Measurements from ENCODE around the gene MYO1E. TPM values are rescaled to one million over a fixed set of nuclear protein-coding genes. Genes with fewer than 3 reads are reported as not detected.
A peak's percentile ranks its signal among the peaks of the same experiment; 100 is the strongest.

Gene MYO1E
- total RNA-seq, result 10 to 100 TPM; 20.3 to 22.7 TPM

DNA sequence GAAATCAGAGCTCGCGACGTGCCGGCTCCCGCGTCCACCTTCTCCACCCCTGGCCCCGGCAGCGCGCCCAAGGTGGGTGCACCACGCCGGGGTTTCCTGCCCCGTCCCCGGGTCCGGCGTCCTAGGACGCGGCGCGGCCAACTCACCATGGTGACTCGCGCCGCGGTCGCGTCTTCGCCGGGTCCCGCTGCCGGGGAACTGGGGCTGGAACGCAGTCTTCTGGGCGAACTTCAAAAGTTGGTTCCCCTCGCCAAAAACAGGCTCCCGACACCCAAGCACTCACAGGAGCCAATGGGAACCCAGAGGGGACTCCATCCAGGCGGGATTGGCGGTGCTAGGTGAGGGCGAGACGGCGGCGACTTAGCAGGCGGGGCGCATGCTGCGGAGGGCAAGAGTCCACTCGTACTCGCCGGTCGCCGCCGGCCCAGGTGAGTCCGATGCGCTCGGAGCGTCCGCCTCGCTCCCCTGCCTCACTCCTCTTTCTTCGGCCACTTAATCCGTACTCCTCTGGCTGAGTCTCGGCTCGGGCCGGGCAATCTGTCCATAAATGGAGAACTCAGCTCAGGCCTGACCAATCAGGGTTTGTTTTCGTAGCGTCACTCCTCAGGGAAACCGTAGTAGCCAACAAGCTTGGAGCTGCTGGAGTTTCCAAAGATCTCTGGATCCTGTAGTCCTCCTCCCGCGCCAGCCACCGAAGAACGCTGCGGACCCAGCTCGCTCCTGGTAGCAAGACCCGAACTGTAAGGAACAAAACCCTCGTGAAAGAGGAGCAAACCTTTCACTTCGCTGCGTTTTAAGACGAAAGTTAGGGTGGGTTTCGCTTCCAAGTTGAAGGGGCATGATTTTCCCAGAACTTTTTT lies at the start of gene MYO1E:
Gene MYO1E (minus strand): TSS at position 520 of the 860 bp plus-strand sequence. CDS start 371 bp downstream, at position 149.
- Mint-ChIP-seq H3K4me3 (peak within 1 kb of the TSS; percentile 82), H3K36me3 (ENCODE audit: low read depth) (peaks cover 1% of the 10 kb centered on the region), H3K27ac (peak within 1 kb of the TSS; percentile 60), H3K27me3 (peaks cover 48% of the 10 kb centered on the region), H3K4me1 (ENCODE audit: low read depth) (peaks cover 12% of the 10 kb centered on the region), H3K9me3 (no peaks in the 10 kb centered on the region)
- intact Hi-C loops (cut with micrococcal nuclease), result no loop called here
- ATAC-seq, result peak; percentile 70
- TF ChIP-seq, protein P1, sequence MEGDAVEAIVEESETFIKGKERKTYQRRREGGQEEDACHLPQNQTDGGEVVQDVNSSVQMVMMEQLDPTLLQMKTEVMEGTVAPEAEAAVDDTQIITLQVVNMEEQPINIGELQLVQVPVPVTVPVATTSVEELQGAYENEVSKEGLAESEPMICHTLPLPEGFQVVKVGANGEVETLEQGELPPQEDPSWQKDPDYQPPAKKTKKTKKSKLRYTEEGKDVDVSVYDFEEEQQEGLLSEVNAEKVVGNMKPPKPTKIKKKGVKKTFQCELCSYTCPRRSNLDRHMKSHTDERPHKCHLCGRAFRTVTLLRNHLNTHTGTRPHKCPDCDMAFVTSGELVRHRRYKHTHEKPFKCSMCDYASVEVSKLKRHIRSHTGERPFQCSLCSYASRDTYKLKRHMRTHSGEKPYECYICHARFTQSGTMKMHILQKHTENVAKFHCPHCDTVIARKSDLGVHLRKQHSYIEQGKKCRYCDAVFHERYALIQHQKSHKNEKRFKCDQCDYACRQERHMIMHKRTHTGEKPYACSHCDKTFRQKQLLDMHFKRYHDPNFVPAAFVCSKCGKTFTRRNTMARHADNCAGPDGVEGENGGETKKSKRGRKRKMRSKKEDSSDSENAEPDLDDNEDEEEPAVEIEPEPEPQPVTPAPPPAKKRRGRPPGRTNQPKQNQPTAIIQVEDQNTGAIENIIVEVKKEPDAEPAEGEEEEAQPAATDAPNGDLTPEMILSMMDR (IDR thresholded peaks at IDR 0.05), result no peak
- peak; percentile 42 for DNase-seq
- CTCF ChIA-PET, result interaction anchor here (1.2 kb wide), 1 partner anchor 152 kb away, joined by 3 read pairs; no protein-coding TSS in a partner anchor
- POLR2A ChIA-PET, result no interaction called here

DNA sequence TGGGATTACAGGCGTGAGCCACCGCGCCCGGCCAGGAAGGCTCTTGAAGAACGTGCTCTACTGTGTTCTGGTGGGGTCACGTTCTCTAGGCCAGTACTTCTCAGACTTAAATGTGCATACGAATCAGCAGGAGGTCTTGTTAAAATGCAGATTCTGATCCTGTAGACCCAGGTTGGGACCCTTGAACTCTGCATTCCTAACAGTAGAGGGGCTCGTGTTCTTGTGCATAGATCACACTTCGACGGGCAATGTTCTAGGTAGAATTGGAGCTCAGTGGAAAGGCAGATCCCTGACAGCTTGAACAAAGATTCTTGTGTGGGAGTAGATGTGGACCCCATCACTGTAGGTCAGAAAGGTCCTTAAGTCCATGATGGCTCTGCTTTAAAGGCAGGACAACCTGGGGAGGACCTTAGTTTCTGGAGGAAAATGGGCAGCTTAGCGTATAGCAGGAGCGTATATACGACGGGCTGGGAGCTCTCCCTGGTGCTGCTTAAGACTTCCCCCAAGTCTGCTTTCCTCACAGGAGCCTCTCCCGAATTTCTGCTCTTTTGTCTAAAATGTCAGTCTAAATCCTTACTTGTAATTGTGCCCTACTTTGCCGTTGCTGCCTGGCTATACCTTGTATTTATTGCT lies 48.4 kb upstream of the MYO1E start:
- no peaks in the 10 kb centered on the region for H3K36me3 Mint-ChIP-seq (ENCODE audit: low read depth)
- ChIA-PET POLR2A (no interaction called here), CTCF (interaction anchor here (1.2 kb wide), 1 partner anchor 174 kb away, joined by 4 read pairs; no protein-coding TSS in a partner anchor)
- H3K27me3 Mint-ChIP-seq, result peaks cover 35% of the 10 kb centered on the region
- DNase-seq (no peak), ATAC-seq (no peak)
- H3K4me3 Mint-ChIP-seq, result no peak overlapping the region
- peaks cover 10% of the 10 kb centered on the region for H3K4me1 Mint-ChIP-seq (ENCODE audit: low read depth)
- H3K27ac Mint-ChIP-seq, result no peak overlapping the region
- H3K9me3 Mint-ChIP-seq, result no peaks in the 10 kb centered on the region
- TF ChIP-seq, protein P1 (IDR thresholded peaks at IDR 0.05), result no peak
- intact Hi-C loops (cut with micrococcal nuclease), result no loop called here

DNA sequence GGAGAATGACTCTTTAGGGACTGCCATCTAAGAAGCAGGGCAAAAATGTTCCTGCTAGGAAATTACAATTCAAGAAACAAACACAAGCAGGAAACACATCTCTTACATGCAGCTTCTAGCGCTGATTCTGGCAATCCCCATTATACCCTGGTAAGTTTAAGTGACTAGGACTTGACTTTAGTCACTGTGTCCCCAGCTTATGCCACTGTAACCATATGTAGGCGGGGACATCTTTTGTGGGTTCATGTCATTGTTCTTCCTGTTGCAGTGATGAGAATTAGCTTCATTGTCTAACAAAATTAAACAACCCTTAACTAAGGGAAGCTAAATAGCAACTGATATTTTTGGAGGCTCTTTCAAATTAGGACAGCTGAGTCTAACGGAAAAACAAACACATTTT lies 47.4 kb upstream of the MYO1E start:
- TF ChIP-seq, protein P1 (IDR thresholded peaks at IDR 0.05), result no peak
- Mint-ChIP-seq H3K36me3 (ENCODE audit: low read depth) (no peaks in the 10 kb centered on the region), H3K9me3 (no peaks in the 10 kb centered on the region), H3K27me3 (peaks cover 40% of the 10 kb centered on the region), H3K4me3 (no peak overlapping the region), H3K4me1 (ENCODE audit: low read depth) (peaks cover 10% of the 10 kb centered on the region), H3K27ac (no peak overlapping the region)
- peak; percentile 57 for DNase-seq
- intact Hi-C loops (cut with micrococcal nuclease), result no loop called here
- peak; percentile 91 for ATAC-seq
- ChIA-PET POLR2A (no interaction called here), CTCF (no interaction called here)

DNA sequence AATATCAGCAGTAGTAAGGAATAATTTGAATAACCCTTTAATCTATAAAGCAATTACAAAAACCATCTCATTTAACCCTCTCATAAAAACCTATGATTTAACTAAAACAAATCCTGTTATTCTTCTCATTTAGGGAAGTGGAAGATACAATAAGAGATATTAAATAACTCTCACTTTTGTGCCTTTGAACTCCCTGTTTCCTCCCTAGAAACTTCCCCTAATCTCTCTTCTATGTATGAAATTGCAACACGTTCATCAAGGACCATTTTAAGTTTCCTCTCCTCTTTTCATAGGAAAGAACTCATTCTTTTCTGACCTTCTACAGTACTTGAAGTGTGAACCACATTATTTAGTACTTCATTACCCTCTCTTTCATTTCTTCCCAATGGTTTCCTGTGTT lies 46.5 kb upstream of the MYO1E start:
- peaks cover 11% of the 10 kb centered on the region for H3K4me1 Mint-ChIP-seq (ENCODE audit: low read depth)
- ChIA-PET CTCF (no interaction called here), POLR2A (no interaction called here)
- TF ChIP-seq, protein P1 (IDR thresholded peaks at IDR 0.05), result no peak
- ATAC-seq, result no peak
- no peak for DNase-seq
- H3K27ac Mint-ChIP-seq, result no peak overlapping the region
- no peak overlapping the region for H3K4me3 Mint-ChIP-seq
- intact Hi-C loops (cut with micrococcal nuclease), result no loop called here
- peaks cover 37% of the 10 kb centered on the region for H3K27me3 Mint-ChIP-seq
- H3K9me3 Mint-ChIP-seq, result no peaks in the 10 kb centered on the region
- no peaks in the 10 kb centered on the region for H3K36me3 Mint-ChIP-seq (ENCODE audit: low read depth)

DNA sequence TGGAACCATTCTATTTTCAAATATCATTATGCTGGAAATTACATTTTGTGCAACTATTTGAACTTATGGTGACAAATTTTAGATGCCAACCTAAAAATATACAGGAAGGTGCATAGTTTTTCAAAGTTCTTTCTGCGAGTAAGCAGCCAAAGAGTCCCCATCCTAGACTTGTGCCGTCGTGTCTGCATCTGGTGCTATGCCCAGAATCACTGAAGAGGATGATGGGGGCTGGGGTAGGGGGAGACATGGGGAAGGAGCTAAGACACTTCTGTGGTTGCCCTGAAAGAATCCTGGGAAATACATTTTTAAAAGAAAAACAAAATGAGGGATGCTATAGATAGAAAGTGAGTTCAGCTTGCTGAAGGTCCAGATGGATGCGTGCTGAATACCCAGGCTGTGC lies 44.1 kb upstream of the MYO1E start:
- TF ChIP-seq, protein P1 (IDR thresholded peaks at IDR 0.05), result no peak
- intact Hi-C loops (cut with micrococcal nuclease), result no loop called here
- Mint-ChIP-seq H3K36me3 (ENCODE audit: low read depth) (no peaks in the 10 kb centered on the region), H3K4me1 (ENCODE audit: low read depth) (peaks cover 29% of the 10 kb centered on the region), H3K9me3 (no peaks in the 10 kb centered on the region), H3K27me3 (peaks cover 33% of the 10 kb centered on the region), H3K4me3 (no peak overlapping the region), H3K27ac (no peak overlapping the region)
- DNase-seq, result no peak
- ATAC-seq, result no peak
- POLR2A ChIA-PET, result no interaction called here
- CTCF ChIA-PET, result no interaction called here

All from activated CD8-positive, alpha-beta T cell treated with anti-CD3 and anti-CD28 coated beads for 36 hours (primary cell).